ENCODE results near the gene PRKG1. TPM values are rescaled to one million over a fixed set of nuclear protein-coding genes. Genes with fewer than 3 reads are reported as not detected.

The PRKG1 gene
- total and polyA plus RNA-seq, 2 of the 4 experiments (the other 2 are of a cell fraction) = 3.5 to 18.3 TPM

DNA sequence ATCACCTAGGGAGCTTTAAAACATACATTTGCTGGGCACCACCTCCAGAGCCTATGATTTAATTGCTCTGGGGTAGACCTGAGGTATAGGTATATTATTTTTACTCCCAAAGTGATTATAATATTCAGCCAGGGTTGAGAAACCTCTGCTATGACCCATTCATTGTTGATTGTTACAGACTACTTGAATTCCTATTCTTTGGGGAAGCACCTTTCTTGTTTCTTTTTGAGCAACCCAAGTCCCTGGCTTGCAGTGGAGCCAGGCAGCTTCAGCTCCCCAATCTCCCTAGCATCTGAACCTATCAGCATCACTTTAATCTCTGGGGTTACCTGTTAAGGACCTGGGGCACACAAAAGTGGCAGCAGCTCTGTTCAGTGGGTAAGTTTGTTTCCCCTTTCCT is 8.6 kb downstream of the PRKG1 start:
- H3K9ac ChIP-seq (ENCODE audit: low read depth, low read length) = peak overlapping the region; percentile 60
- intact Hi-C loops (cut with micrococcal nuclease) = no loop called here
- CTCF ChIA-PET = interaction anchor here (0.6 to 1.4 kb wide), 5 partner anchors 9 to 549 kb away, joined by 3 to 5 read pairs (median 4); partner anchors contain the start of gene PRKG1
- H3K4me2 ChIP-seq (ENCODE audit: low read depth, low read length) = peak overlapping the region; percentile 40
- H3K36me3 ChIP-seq (ENCODE audit: control insufficient read depth, insufficient read depth, low read length) = no peaks in the 10 kb centered on the region
- POLR2A ChIA-PET (ENCODE audit: unreplicated experiment) = interaction anchor here (0.6 kb wide), 1 partner anchor 31 kb away, joined by 5 read pairs; no protein-coding TSS in a partner anchor
- peak overlapping the region; percentile 59; the same call in 1 of the 2 replicates for H3K27ac ChIP-seq (ENCODE audit: insufficient read depth, low read length)
- dilution Hi-C loops (cut with HindIII; ENCODE audit: low sequenced_read_pairs, unreplicated experiment) = no loop called here
- peak overlapping the region; percentile 69; the same call in 1 of the 2 replicates for H2AK5ac ChIP-seq (ENCODE audit: low read depth, low read length)
- no peak overlapping the region for H2AFZ ChIP-seq (replicated peaks; ENCODE audit: low read length, poor library complexity)
- H4K20me1 ChIP-seq (ENCODE audit: insufficient read depth, low read length) = no peaks in the 10 kb centered on the region; the same call in 1 of the 2 replicates
- no peak overlapping the region for H3K4me3 ChIP-seq (ENCODE audit: insufficient read depth, low read depth, low read length)
- H2BK5ac ChIP-seq (ENCODE audit: low read depth, low read length, poor library complexity, severe bottlenecking) = peak overlapping the region; percentile 17
- peak overlapping the region; percentile 63 for H3K23ac ChIP-seq (ENCODE audit: low read depth, low read length)
- peak overlapping the region; percentile 62 to 91 for H4K8ac ChIP-seq (ENCODE audit: low read depth in 2 of 2, low read length in 2 of 2)
- H3K9me3 ChIP-seq (ENCODE audit: control insufficient read depth, insufficient read depth, low read length) = no peaks in the 10 kb centered on the region
- peak overlapping the region; percentile 71 for H3K4ac ChIP-seq (ENCODE audit: low read depth, low read length)
- H3K9me1 ChIP-seq (ENCODE audit: insufficient read depth, low read length) = peaks cover 7% of the 10 kb centered on the region
- peak overlapping the region; percentile 65 for H2BK120ac ChIP-seq (ENCODE audit: low read depth, low read length)
- peaks cover 21 to 62% of the 10 kb centered on the region in 2 experiments for H3K79me1 ChIP-seq (ENCODE audit: low read depth in 1 of 2, low read length in 2 of 2)
- H3K27me3 ChIP-seq (ENCODE audit: control insufficient read depth, insufficient read depth, low read length) = no peaks in the 10 kb centered on the region
- no peak overlapping the region for H3K56ac ChIP-seq (ENCODE audit: extremely low read depth, insufficient read depth, low read length)
- peak overlapping the region; percentile 67 for H4K91ac ChIP-seq (ENCODE audit: insufficient read depth, low read depth, low read length)
- peak overlapping the region; percentile 75 for H3K14ac ChIP-seq (replicated peaks; ENCODE audit: low read depth, low read length)
- in situ Hi-C loops (cut with MboI; ENCODE audit: low sequenced_read_pairs) = no loop called here
- peak overlapping the region; percentile 41; the same call in 1 of the 3 replicates for H2BK15ac ChIP-seq (ENCODE audit: low read depth, low read length)
- H3K18ac ChIP-seq (ENCODE audit: low read depth, low read length) = peak overlapping the region; percentile 24; the same call in 1 of the 2 replicates
- no TSS peak for BruUV-seq (replicated peaks)
- H2AK9ac ChIP-seq (replicated peaks; ENCODE audit: low read depth, low read length, poor library complexity) = no peak overlapping the region
- no peak for DNase-seq
- TF ChIP-seq CTCF (conservative IDR thresholded peaks at IDR 0.05; ENCODE audit: low read depth, low read length) (no peak), MAZ (IDR thresholded peaks at IDR 0.05; ENCODE audit: borderline replicate concordance, low read depth, low read length) (no peak), CHD1 (IDR thresholded peaks at IDR 0.05; ENCODE audit: low read depth, low read length) (no peak), MAFK (IDR thresholded peaks at IDR 0.05; ENCODE audit: low read depth, low read length) (no peak), RAD21 (IDR thresholded peaks at IDR 0.05; ENCODE audit: low read length) (no peak), MXI1 (IDR thresholded peaks at IDR 0.05; ENCODE audit: borderline replicate concordance, low read depth, low read length) (no peak), POLR2A (IDR thresholded peaks at IDR 0.05; ENCODE audit: low read depth, low read length) (no peak), NFE2L2 (IDR thresholded peaks at IDR 0.05; ENCODE audit: low read depth, low read length) (no peak), CEBPB (IDR thresholded peaks at IDR 0.05; ENCODE audit: low read depth, low read length) (no peak), SMC3 (IDR thresholded peaks at IDR 0.05; ENCODE audit: low read depth, low read length) (no peak), FOS (IDR thresholded peaks at IDR 0.05; ENCODE audit: low read depth, low read length) (no peak), RFX5 (IDR thresholded peaks at IDR 0.05; ENCODE audit: low read depth, low read length) (no peak), RCOR1 (IDR thresholded peaks at IDR 0.05; ENCODE audit: insufficient replicate concordance, low read length) (no peak), BHLHE40 (IDR thresholded peaks at IDR 0.05; ENCODE audit: low read depth, low read length) (no peak), ELK1 (IDR thresholded peaks at IDR 0.05; ENCODE audit: borderline replicate concordance, low read depth, low read length) (no peak)
- TF ChIP-seq, protein P1, sequence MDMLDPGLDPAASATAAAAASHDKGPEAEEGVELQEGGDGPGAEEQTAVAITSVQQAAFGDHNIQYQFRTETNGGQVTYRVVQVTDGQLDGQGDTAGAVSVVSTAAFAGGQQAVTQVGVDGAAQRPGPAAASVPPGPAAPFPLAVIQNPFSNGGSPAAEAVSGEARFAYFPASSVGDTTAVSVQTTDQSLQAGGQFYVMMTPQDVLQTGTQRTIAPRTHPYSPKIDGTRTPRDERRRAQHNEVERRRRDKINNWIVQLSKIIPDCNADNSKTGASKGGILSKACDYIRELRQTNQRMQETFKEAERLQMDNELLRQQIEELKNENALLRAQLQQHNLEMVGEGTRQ (IDR thresholded peaks at IDR 0.05; ENCODE audit: low read depth, low read length) = no peak
- H4K5ac ChIP-seq (ENCODE audit: low read depth, low read length) = peak overlapping the region; percentile 69; the same call in 1 of the 2 replicates
- peak overlapping the region; percentile 64 for H2BK20ac ChIP-seq (ENCODE audit: low read depth, low read length)
- no peak for ATAC-seq (ENCODE audit: low read depth)
- H3K4me1 ChIP-seq (ENCODE audit: control insufficient read depth, insufficient read depth, low read length) = peaks cover 7% of the 10 kb centered on the region
